ENCODE measurements around the gene SLC25A12. TPM values are rescaled to one million over a fixed set of nuclear protein-coding genes. Genes with fewer than 3 reads are reported as not detected.
A peak's percentile ranks its signal among the peaks of the same experiment; 100 is the strongest.
"Not testable (repeated sequence)": the region's sequence is repeated elsewhere in the genome, so short reads cannot be mapped to it uniquely, and the experiment has no call there.

SLC25A12 gene
- polyA plus RNA-seq, 1 donor from 2014 or later = 14.0 TPM

DNA sequence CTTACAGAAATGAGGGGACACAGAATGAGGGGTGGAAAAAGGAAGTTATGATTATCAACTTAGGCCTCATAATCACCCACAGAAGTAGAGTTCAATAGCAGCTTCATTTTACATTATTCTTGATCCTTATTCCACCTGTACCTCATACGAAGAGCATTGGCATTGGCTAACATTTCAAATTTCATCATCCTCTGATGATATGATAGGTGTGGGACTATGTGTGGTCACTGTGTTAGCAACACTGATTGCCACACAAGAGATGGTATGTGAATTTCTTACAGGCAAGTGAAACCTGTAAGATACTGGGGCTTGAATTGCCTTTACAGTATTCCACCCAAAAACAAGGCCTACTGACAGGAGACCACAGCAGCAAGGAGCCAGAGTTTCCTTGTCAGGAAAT, 14.2 kb upstream of the SLC25A12 start:
- Mint-ChIP-seq H3K27ac (peak overlapping the region in 1 of 3 donors; percentile 1), H3K9me3 (no peaks in the 10 kb centered on the region), H3K4me3 (no peak overlapping the region), H3K4me1 (no peaks in the 10 kb centered on the region), H3K27me3 (no peaks in the 10 kb centered on the region), H3K36me3 (no peaks in the 10 kb centered on the region)

- Mint-ChIP-seq H3K36me3 (peaks cover 2% of the 10 kb centered on the region), H3K4me1 (peaks cover 3 to 11% (median 4%) of the 10 kb centered on the region in 3 donors), H3K4me3 (peak overlapping the region in 2 of 4 donors; percentile 0 to 36), H3K27ac (no peak overlapping the region), H3K9me3 (no peaks in the 10 kb centered on the region), H3K27me3 (no peaks in the 10 kb centered on the region)
Measured at GRCh38 chr2:171902840-171903420, 8.9 kb upstream of the SLC25A12 start.

- H3K27ac Mint-ChIP-seq, H3K36me3 Mint-ChIP-seq, H3K9me3 Mint-ChIP-seq: not testable (repeated sequence)
Measured at GRCh38 chr2:171899623-171900282, 5.7 kb upstream of the SLC25A12 start.

DNA sequence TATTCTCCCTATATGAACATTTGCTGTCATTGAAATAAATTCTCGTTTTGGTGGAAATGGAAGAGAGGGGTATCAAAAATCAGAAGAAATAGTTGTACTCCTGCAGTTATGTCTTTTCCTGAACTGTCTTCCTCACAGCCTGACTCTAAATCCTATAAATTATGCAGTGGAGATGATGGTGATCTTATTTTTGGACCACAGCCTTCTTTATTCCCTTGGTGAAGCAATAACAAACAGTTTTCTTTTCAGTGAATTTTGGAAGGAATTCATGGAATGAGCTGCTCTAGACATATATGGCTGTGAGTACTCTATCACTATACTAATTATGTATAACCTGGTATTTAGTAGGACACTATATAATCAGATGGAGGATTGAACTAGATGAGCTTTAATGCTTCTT, 1.7 kb upstream of the SLC25A12 start:
- Mint-ChIP-seq H3K27ac (no peak overlapping the region), H3K4me1 (peaks cover 13 to 20% (median 19%) of the 10 kb centered on the region in 3 donors), H3K4me3 (peak overlapping the region in 2 of 4 donors; percentile 44 to 87), H3K9me3 (no peaks in the 10 kb centered on the region), H3K27me3 (no peaks in the 10 kb centered on the region), H3K36me3 (peaks cover 6% of the 10 kb centered on the region)

More at GRCh38 chr2:171899623-171900282, 5.7 kb upstream of the SLC25A12 start:
- not testable (repeated sequence) for H3K27me3 Mint-ChIP-seq, H3K4me3 Mint-ChIP-seq
- peaks cover 4 to 19% (median 5%) of the 10 kb centered on the region in 3 donors for H3K4me1 Mint-ChIP-seq

GRCh38 chr2:171894612-171894947, 536 bp upstream of the SLC25A12 start:
- Mint-ChIP-seq H3K27ac (peak overlapping the region; percentile 70 to 98 (median 93)), H3K4me3 (peak overlapping the region; percentile 87 to 100 (median 98)), H3K27me3 (no peaks in the 10 kb centered on the region), H3K9me3 (no peaks in the 10 kb centered on the region), H3K4me1 (peaks cover 15 to 24% (median 20%) of the 10 kb centered on the region in 3 donors), H3K36me3 (peaks cover 9% of the 10 kb centered on the region)

GRCh38 chr2:171893196-171893823, 734 bp downstream of the SLC25A12 start:
- Mint-ChIP-seq H3K4me3 (peak overlapping the region; percentile 87 to 100 (median 98)), H3K36me3 (peaks cover 9% of the 10 kb centered on the region), H3K4me1 (peaks cover 19 to 24% (median 24%) of the 10 kb centered on the region in 3 donors), H3K27me3 (no peaks in the 10 kb centered on the region), H3K9me3 (no peaks in the 10 kb centered on the region), H3K27ac (peak overlapping the region; percentile 32 to 98 (median 88))

GRCh38 chr2:171889808-171890207, 4.2 kb downstream of the SLC25A12 start:
- Mint-ChIP-seq H3K4me3 (no peak overlapping the region), H3K4me1 (peaks cover 17 to 26% (median 21%) of the 10 kb centered on the region in 3 donors), H3K36me3 (peaks cover 7% of the 10 kb centered on the region), H3K9me3 (no peaks in the 10 kb centered on the region), H3K27ac (no peak overlapping the region), H3K27me3 (no peaks in the 10 kb centered on the region)

GRCh38 chr2:171889333-171889732, 4.7 kb downstream of the SLC25A12 start:
- peaks cover 12 to 22% (median 17%) of the 10 kb centered on the region in 3 donors for H3K4me1 Mint-ChIP-seq
- no peak overlapping the region for H3K4me3 Mint-ChIP-seq
- no peaks in the 10 kb centered on the region for H3K27me3 Mint-ChIP-seq
- no peak overlapping the region for H3K27ac Mint-ChIP-seq
- H3K9me3 Mint-ChIP-seq = no peaks in the 10 kb centered on the region
- peaks cover 7% of the 10 kb centered on the region for H3K36me3 Mint-ChIP-seq

DNA sequence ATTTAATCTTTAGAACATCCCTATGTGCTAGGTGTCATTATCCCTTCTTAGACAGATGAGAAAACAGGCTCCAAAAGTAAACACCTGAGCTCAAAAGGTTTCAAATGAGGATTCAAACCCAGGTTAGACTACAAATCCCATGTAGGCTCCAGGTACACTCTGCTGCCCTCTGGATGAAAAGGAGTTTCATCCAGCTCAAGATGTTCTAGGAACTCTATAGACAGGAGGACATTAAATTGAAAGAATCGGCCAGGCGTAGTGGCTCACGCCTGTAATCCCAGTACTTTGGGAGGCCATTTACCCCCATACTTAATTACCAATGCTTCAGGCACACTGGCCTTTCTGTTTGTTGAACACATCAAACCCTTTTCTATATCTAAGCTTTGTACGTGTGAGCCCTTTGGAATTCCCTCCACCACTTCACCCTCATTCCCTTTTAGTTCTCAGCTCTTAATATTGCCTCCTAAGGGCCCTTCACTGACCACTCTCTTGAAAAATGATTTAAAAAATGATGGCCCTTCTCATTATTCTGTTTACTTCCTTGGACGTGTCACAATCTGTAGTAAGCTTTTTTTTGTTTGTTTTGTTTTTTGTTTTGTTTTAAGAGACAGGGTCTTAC, 10.7 kb downstream of the SLC25A12 start:
- Mint-ChIP-seq H3K4me3 (no peak overlapping the region), H3K9me3 (no peaks in the 10 kb centered on the region), H3K27me3 (no peaks in the 10 kb centered on the region), H3K4me1 (peaks cover 12 to 21% (median 18%) of the 10 kb centered on the region in 3 donors), H3K27ac (peak overlapping the region in 1 of 3 donors; percentile 78), H3K36me3 (no peaks in the 10 kb centered on the region)

DNA sequence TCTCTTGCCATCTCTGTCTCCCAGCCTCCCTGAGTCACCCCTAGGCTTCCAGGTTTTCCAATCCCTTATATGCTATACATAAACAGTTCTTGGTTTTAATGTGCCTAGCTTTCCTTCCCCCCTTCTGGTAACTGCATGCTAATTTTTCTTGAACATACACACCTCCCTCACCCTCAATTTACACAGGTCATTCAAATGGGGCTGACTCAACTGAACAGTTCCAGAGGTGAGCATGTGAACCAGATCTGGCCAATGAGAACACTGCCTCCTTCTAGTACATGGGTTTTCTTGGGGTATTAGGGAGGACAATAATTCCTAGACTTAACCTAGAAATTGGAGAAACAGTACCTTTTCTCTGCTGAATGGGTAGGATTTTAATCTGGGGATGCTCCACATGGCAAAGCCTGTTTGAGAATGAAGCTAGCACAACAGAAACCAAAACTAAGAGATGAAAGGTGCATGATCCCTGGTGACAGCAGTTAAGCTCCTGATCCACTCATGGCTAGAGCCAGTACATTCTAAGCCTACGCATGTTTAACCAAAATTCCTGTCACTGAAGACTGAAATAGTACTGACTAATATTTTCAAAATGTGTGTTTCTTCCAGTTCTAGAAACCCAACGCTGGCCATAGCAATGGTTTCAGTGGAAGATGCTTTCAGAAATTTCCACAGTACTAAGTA, 11.8 kb downstream of the SLC25A12 start:
- peak overlapping the region in 1 of 3 donors; percentile 88 for H3K27ac Mint-ChIP-seq
- H3K27me3 Mint-ChIP-seq = no peaks in the 10 kb centered on the region
- H3K4me3 Mint-ChIP-seq = no peak overlapping the region
- no peaks in the 10 kb centered on the region for H3K9me3 Mint-ChIP-seq
- peaks cover 12 to 20% (median 19%) of the 10 kb centered on the region in 3 donors for H3K4me1 Mint-ChIP-seq
- no peaks in the 10 kb centered on the region for H3K36me3 Mint-ChIP-seq

- H3K36me3 Mint-ChIP-seq = peaks cover 1% of the 10 kb centered on the region
- H3K4me1 Mint-ChIP-seq = peaks cover 12 to 21% (median 19%) of the 10 kb centered on the region in 3 donors
- H3K27ac Mint-ChIP-seq = no peak overlapping the region
- no peaks in the 10 kb centered on the region for H3K9me3 Mint-ChIP-seq
- no peak overlapping the region for H3K4me3 Mint-ChIP-seq
- H3K27me3 Mint-ChIP-seq = no peaks in the 10 kb centered on the region
Measured at GRCh38 chr2:171880774-171881173, 13.3 kb downstream of the SLC25A12 start.

DNA sequence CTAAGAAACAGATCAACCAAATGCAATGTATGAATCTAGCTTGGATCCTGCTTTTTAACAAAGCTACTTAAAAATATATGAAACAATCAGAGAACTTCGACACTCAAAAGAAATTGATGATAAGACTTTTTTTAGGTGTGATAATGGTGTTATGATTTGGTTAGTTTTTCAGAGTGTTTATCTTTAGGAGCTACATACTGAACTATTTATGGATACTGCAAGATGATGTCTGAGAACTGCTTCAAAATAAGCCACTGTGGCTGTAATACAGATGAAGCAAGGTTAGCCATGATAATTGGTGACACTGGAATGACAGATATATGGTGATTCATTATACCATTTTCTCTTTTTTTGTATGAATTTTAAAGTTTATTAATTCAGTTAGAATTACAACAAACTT, 14.2 kb downstream of the SLC25A12 start:
- Mint-ChIP-seq H3K27ac (peak overlapping the region in 1 of 3 donors; percentile 22), H3K9me3 (peaks cover 0 to 4% (median 3%) of the 10 kb centered on the region in 3 donors), H3K36me3 (peaks cover 7% of the 10 kb centered on the region), H3K27me3 (no peaks in the 10 kb centered on the region), H3K4me1 (peaks cover 12 to 23% (median 17%) of the 10 kb centered on the region in 3 donors), H3K4me3 (no peak overlapping the region)

GRCh38 chr2:171878481-171878993, 15.5 kb downstream of the SLC25A12 start:
- Mint-ChIP-seq H3K27ac (peak overlapping the region in 1 of 3 donors; percentile 24), H3K4me1 (peaks cover 12 to 21% (median 15%) of the 10 kb centered on the region in 3 donors), H3K36me3 (peaks cover 10% of the 10 kb centered on the region), H3K27me3 (no peaks in the 10 kb centered on the region), H3K9me3 (peaks cover 0 to 7% (median 3%) of the 10 kb centered on the region in 3 donors), H3K4me3 (no peak overlapping the region)

DNA sequence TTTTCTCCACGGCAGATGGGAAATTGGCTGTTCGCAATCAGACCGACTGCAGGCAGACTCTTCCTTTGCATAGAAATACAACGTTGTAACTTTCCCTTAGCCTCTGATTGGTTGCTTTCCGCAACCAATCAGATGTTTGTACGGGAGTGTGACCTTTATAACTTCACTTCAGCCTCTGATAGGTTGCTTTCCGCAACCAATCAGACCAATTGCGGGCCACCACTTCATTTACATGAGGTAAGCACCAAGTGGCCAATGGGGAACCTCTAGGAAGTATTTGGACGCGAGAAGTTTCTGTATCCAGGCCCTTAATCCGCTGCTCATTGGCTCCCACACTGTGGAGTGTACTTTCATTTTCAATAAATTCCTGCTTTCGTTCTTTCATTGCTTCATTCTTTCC, 19.1 kb downstream of the SLC25A12 start:
- Mint-ChIP-seq H3K4me1 (peaks cover 9 to 14% (median 14%) of the 10 kb centered on the region in 3 donors), H3K36me3 (peaks cover 16% of the 10 kb centered on the region), H3K4me3 (peak overlapping the region in 1 of 4 donors; percentile 30), H3K27me3 (no peaks in the 10 kb centered on the region), H3K9me3 (peaks cover 0 to 7% (median 3%) of the 10 kb centered on the region in 3 donors), H3K27ac (no peak overlapping the region)

Data from IgD-negative memory B cell (primary cell).